ENCODE results near the gene ASS1.

Gene ASS1

DNA sequence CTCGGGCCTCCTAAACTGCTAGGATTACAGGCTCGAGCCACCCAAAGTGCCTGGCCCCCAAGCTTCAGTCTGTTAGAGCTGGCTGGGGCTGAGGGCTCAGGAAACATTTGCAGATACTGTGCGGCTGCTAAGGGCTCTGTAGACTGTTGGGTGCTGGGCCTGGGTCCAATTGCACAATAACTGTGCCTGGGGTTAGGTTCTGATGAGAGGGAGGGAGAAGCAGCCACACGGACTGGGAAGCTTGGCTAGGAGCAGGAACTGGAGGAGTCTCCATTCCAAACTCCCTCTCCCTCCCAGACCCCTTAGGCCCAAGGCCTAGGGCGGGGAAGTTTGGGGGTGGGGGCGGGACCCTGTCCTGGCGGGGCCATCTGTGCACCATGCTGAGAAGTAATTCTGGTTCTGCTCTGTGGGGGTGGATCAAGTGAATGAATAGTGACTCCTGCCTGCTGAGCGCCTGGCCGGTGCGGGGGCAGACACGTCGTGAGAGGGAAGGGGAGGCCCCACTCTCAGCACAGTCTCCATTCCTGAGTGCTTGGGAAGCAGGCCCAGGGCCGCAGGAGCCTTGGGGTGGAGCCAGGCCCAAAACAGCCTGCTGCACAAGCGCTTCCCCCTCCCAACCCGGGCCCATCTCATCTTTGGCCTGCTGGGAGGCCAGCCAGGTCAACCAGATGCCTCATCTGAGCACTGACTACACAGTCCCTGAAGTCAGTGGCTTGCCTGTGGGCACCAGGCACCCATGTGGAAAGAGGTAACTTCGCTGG lies 1.5 kb downstream of the ASS1 start:
- H3K27ac ChIP-seq, result peak overlapping the region; percentile 99
- TF ChIP-seq, protein P1, sequence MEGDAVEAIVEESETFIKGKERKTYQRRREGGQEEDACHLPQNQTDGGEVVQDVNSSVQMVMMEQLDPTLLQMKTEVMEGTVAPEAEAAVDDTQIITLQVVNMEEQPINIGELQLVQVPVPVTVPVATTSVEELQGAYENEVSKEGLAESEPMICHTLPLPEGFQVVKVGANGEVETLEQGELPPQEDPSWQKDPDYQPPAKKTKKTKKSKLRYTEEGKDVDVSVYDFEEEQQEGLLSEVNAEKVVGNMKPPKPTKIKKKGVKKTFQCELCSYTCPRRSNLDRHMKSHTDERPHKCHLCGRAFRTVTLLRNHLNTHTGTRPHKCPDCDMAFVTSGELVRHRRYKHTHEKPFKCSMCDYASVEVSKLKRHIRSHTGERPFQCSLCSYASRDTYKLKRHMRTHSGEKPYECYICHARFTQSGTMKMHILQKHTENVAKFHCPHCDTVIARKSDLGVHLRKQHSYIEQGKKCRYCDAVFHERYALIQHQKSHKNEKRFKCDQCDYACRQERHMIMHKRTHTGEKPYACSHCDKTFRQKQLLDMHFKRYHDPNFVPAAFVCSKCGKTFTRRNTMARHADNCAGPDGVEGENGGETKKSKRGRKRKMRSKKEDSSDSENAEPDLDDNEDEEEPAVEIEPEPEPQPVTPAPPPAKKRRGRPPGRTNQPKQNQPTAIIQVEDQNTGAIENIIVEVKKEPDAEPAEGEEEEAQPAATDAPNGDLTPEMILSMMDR (conservative IDR thresholded peaks at IDR 0.05; ENCODE audit: low read depth), result no peak
- ChIA-PET POLR2A (ENCODE audit: low non-redundant PET) (interaction anchor here (0.6 kb wide), 2 partner anchors 13 to 140 kb away, joined by 3 read pairs; no protein-coding TSS in a partner anchor), CTCF (interaction anchor here (0.6 to 2.1 kb wide), 4 partner anchors 14 to 222 kb away, joined by 3 to 9 read pairs (median 4); no protein-coding TSS in a partner anchor)
- peak; percentile 85 for DNase-seq (ENCODE audit: low spot score)

DNA sequence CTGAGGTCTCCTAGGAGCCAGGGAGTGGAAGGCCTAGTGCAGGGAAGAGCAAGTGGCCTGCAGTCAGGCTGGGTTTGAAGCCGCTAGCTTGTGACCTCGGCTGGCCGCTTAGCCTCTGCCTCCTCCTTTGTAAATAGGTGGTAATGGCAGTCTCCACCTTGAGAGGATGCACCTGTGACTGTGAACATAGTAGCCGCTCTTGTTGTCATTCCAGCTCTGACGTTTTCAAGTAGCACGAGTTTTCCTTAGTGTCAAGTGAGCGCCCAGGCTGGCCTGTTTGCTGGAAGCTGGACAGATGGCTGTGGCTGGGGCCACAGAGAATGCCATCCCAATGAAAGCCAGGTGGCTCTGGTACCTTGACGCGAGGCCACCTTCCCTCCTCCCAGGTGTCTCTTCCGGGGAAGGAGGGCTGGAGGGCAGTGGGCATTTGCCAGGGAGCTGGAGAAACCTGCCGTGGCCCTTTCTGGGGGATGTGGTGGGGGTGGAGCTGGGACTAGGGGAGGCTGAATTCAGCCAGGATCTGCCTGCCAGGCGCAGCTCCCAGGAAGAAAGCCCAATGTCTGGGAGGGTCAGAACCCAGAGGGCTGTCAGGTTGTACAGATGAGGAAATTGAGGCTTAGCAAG lies 2.5 kb downstream of the ASS1 start:
- ChIA-PET POLR2A (ENCODE audit: low non-redundant PET) (interaction anchor here (0.6 kb wide), 1 partner anchor 379 kb away, joined by 4 read pairs; no protein-coding TSS in a partner anchor), CTCF (interaction anchor here (0.5 to 2.1 kb wide), 4 partner anchors 13 to 221 kb away, joined by 3 to 9 read pairs (median 4); no protein-coding TSS in a partner anchor)
- TF ChIP-seq, protein P1 (conservative IDR thresholded peaks at IDR 0.05; ENCODE audit: low read depth), result no peak
- peak overlapping the region; percentile 99 for H3K27ac ChIP-seq
- DNase-seq (ENCODE audit: low spot score), result no peak

DNA sequence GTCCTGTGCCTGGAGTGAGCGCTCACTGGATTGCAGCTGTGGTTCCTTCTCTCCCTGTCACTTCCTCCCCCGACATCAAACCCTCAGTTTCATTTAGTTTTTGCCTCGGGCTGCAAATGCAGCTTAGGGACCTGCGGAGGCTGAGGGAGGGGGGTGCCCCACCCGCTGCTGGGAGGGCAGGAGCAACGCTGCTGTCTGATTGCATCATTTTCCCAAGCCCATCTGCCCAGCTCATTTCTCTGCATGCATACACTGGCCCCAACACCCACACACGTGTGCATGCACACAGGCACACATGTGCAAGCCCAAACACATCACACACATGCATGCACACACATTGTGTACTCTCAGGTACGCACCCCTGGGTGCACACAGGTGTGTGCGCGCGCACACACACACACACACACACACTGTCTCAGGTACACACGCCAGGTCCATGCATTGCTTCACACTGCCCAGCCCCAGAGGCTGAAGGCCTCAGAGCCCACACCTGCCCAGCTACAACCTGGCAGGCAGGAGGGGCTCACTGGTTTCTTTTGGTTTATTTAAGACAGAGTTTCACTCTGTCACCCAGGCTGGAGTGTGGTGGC lies 3.4 kb downstream of the ASS1 start:
- CTCF ChIA-PET, result interaction anchor here (0.5 to 1.0 kb wide), 4 partner anchors 50 to 245 kb away, joined by 3 to 5 read pairs (median 3); partner anchors contain the start of gene EXOSC2
- TF ChIP-seq, protein P1 (conservative IDR thresholded peaks at IDR 0.05; ENCODE audit: low read depth), result no peak
- POLR2A ChIA-PET (ENCODE audit: low non-redundant PET), result interaction anchor here (0.6 kb wide), 1 partner anchor 380 kb away, joined by 4 read pairs; no protein-coding TSS in a partner anchor
- no peak for DNase-seq (ENCODE audit: low spot score)
- H3K27ac ChIP-seq, result peak overlapping the region; percentile 99

- no peak for DNase-seq (ENCODE audit: low spot score)
- H3K27ac ChIP-seq, result peak overlapping the region; percentile 99
- ChIA-PET POLR2A (ENCODE audit: low non-redundant PET) (interaction anchor here (0.5 to 0.6 kb wide), 2 partner anchors 70 to 1156 kb away, joined by 3 to 15 read pairs; no protein-coding TSS in a partner anchor), CTCF (interaction anchor here (0.6 to 1.3 kb wide), 4 partner anchors 21 to 342 kb away, joined by 3 to 4 read pairs (median 4); partner anchors contain the start of gene EXOSC2)
- TF ChIP-seq, protein P1 (conservative IDR thresholded peaks at IDR 0.05; ENCODE audit: low read depth), result no peak
Measured at GRCh38 chr9:130448771-130449603, 4.2 kb downstream of the ASS1 start.

DNA sequence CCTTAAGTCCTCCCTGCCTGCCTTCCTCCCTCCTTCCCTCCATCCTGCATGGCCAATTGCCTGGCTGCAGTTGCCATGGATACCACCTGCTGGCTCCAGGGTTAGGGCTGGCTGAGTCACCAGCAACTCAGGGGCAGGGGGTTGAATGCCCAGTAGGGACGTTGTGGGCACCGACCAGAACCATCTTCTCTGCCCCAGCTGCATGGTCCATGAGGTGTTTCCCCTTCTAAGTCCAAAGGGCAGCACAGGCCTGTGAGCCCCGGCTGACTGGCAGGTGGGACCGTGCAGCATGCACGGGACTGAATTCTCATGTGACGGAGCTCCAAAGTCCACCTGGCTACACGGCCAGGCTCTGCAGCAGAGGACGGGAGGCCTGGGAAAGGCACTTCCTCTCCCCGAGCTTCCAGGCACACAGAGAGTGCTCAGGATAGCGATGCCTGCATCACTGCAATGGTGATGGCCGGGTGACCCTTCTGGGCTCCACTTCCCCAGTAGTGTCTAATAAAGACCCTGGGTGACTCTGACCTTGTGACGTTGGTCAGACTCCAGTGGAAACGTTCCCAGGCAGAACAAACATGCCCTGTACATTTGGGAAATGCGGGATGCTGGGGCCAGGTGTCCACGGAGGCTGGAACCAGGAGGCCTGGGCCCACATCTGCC lies 5.7 kb downstream of the ASS1 start:
- CTCF ChIA-PET, result interaction anchor here (0.6 to 1.3 kb wide), 3 partner anchors 17 to 232 kb away, joined by 3 to 4 read pairs (median 4); no protein-coding TSS in a partner anchor
- TF ChIP-seq, protein P1 (conservative IDR thresholded peaks at IDR 0.05; ENCODE audit: low read depth), result no peak
- peak overlapping the region; percentile 84 for H3K27ac ChIP-seq
- DNase-seq (ENCODE audit: low spot score), result no peak
- POLR2A ChIA-PET (ENCODE audit: low non-redundant PET), result no interaction called here

All from RWPE1 (cell line).